Esophagus muscularis mucosa (tissue), 4 donors: ENCODE results near the gene AKT3. TPM values are rescaled to one million over a fixed set of nuclear protein-coding genes. Genes with fewer than 3 reads are reported as not detected.
"Not testable (repeated sequence)": the region's sequence is repeated elsewhere in the genome, so short reads cannot be mapped to it uniquely, and the experiment has no call there.

Source experiments
- DNase-seq: peaks from one replicate; pipeline ENCODE4 v3.0.0-alpha.2; 2017; ENCODE audit errors: extremely low spot score
- H3K27ac ChIP-seq, 4 donors: fragments of 200-600 bp; sonication (generic); replicated peaks in 1 of 4; 1 replicate in 3 of 4; 2 replicates in 1 of 4; pipeline ENCODE4 v1.5.1; 2016 to 2019; ENCODE audit warnings: mild to moderate bottlenecking in 1 of 4
- H3K27me3 ChIP-seq, 4 donors: fragments of 200-600 bp; sonication (generic); one replicate each; pipeline versions ENCODE4 v1.5.1 to v1.6.0; 2016 to 2019
- H3K36me3 ChIP-seq, 4 donors: fragments of 200-600 bp; sonication (generic); one replicate each; pipeline ENCODE4 v1.5.1; 2016 to 2019
- H3K4me1 ChIP-seq, 4 donors: fragments of 200-600 bp; sonication (generic); one replicate each; pipeline ENCODE4 v1.5.1; 2016 to 2019
- H3K4me3 ChIP-seq, 4 donors: fragments of 200-600 bp; sonication (generic); 1 replicate in 2 of 4; 2 replicates in 2 of 4; pipeline ENCODE4 v1.5.1; 2016 to 2019; ENCODE audit warnings: mild to moderate bottlenecking in 4 of 4, moderate library complexity in 1 of 4
- H3K9me3 ChIP-seq, 4 donors: fragments of 200-600 bp; sonication (generic); 1 replicate in 3 of 4; 2 replicates in 1 of 4; pipeline ENCODE4 v1.5.1; 2016 to 2019
- EP300 ChIP-seq: sonication (generic); formaldehyde crosslinking; IDR thresholded peaks from one replicate; pipeline ENCODE4 v1.6.1; 2017; ENCODE audit warnings: antibody characterized with exemption
- POLR2A ChIP-seq: fragments of 450-650 bp; IDR thresholded peaks from one replicate; pipeline ENCODE4 v1.6.1; 2017; ENCODE audit warnings: antibody characterized with exemption, moderate library complexity, mild to moderate bottlenecking, low read depth
- POLR2AphosphoS5 ChIP-seq, 2 donors: sonication (generic); formaldehyde crosslinking; IDR thresholded peaks; one replicate each; pipeline ENCODE4 v1.6.1; 2017; ENCODE audit warnings: antibody characterized with exemption in 2 of 2
- WGBS: methylation state at CpG from one replicate; pipeline ENCODE4 v1.1.5; 2018; 5-methylcytosine and 5-hydroxymethylcytosine counted together
- intact Hi-C: fragments of 100-400 bp; cut with DNase I; formaldehyde crosslinking; loops from one replicate; pipeline ENCODE4 v1.15.1; 2023
- total RNA-seq, 4 donors: library from RNA; depleted of rRNA; stranded (reverse); fragments of >200 nt; gene quantifications; one replicate each; pipeline versions ENCODE4 v1.1.0 to v1.2.1, GENCODE V29; 2016
- TF ChIP-seq, protein P1 (sequence below), 3 experiments: fragments of 200-600 bp in 2 of 3; fragments of 450-650 bp in 1 of 3; sonication (generic) in 2 of 3; IDR thresholded peaks; one replicate each; pipeline ENCODE4 v1.5.1; 2017 to 2019; ENCODE audit warnings: antibody characterized with exemption in 3 of 3, mild to moderate bottlenecking in 2 of 3, moderate library complexity in 1 of 3

The AKT3 gene
- total RNA-seq, 4 donors from 2014 or later = 63.9 to 104 (median 74.2) TPM

DNA sequence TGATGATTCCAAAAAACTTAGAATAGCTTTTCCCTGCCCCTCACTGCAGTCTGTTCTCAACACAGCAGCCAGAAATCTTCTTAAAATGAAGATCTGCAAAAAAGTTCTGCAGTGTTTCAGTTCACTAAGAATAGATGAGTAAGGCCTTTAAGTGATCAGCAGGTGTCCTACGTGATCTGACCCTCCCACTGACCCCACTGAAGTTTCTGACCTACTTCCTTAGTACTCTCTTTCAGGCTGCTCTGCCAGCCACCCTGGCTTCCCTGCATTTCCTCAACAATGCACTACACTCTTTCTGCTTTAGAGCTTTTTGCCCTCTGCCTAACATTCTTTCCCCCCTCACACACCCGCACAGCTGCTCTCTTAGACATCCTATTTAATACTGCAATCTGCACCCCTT lies 182.5 kb downstream of the AKT3 start:
- intact Hi-C loops = no loop called here
- H3K27me3 ChIP-seq = no peaks in the 10 kb centered on the region
- no peak overlapping the region for H3K4me3 ChIP-seq
- 84% methylated on average over 2 of the region's 2 CpGs for WGBS
- H3K9me3 ChIP-seq = no peaks in the 10 kb centered on the region
- H3K27ac ChIP-seq = no peak overlapping the region
- peaks cover 0 to 3% (median 0%) of the 10 kb centered on the region in 4 donors for H3K4me1 ChIP-seq
- H3K36me3 ChIP-seq = peaks cover 0 to 8% (median 0%) of the 10 kb centered on the region in 4 donors
- no peak for DNase-seq
- no peak for TF ChIP-seq POLR2A

DNA sequence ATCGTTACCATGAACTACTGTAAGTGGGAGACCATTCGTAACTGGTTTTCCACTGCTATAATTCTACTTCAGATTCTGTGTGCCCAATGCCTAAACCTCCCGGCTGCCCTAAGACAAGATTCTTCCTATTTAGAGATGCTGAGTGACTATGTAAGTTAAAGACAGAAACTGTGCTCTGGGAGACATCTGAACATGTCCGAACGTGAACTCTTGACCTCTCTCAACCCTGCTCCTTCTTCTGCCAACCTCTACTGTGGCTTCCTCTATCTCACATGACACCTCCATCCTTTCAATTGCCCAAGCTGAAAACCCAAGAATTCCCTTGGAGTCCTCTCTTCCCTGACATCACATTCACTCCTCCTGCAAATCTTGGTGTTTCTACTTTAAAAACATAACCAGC lies 182.9 kb downstream of the AKT3 start:
- no peak for DNase-seq
- H3K36me3 ChIP-seq = peaks cover 0 to 8% (median 0%) of the 10 kb centered on the region in 4 donors
- H3K9me3 ChIP-seq = no peaks in the 10 kb centered on the region
- no peak overlapping the region for H3K27ac ChIP-seq
- intact Hi-C loops = no loop called here
- WGBS = 92% methylated on average over 5 of the region's 5 CpGs
- TF ChIP-seq POLR2AphosphoS5 (IDR thresholded peaks at IDR 0.05) = no peak
- TF ChIP-seq POLR2A = no peak
- TF ChIP-seq, protein P1, sequence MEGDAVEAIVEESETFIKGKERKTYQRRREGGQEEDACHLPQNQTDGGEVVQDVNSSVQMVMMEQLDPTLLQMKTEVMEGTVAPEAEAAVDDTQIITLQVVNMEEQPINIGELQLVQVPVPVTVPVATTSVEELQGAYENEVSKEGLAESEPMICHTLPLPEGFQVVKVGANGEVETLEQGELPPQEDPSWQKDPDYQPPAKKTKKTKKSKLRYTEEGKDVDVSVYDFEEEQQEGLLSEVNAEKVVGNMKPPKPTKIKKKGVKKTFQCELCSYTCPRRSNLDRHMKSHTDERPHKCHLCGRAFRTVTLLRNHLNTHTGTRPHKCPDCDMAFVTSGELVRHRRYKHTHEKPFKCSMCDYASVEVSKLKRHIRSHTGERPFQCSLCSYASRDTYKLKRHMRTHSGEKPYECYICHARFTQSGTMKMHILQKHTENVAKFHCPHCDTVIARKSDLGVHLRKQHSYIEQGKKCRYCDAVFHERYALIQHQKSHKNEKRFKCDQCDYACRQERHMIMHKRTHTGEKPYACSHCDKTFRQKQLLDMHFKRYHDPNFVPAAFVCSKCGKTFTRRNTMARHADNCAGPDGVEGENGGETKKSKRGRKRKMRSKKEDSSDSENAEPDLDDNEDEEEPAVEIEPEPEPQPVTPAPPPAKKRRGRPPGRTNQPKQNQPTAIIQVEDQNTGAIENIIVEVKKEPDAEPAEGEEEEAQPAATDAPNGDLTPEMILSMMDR (IDR thresholded peaks at IDR 0.05) = no peak
- no peak for TF ChIP-seq EP300
- H3K4me1 ChIP-seq = no peaks in the 10 kb centered on the region
- no peaks in the 10 kb centered on the region for H3K27me3 ChIP-seq
- H3K4me3 ChIP-seq = no peak overlapping the region

DNA sequence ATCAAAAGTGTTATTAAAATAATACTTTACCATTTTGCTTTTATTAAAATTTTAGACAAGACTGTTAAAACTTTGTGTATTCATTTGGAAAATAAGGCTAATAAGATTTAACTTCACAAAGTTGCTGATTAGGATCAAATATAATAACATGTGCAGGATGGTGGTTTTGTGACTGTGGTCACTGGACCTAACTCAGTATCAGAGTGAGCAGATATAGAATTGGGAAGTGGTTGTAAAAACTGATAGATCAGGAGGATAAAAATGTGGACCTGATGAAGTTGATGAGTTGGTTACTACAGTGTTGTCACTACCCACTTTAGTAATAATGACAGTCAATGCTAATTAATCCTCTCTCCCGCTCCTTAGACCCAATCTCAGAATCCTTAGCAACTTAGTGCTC lies 186.4 kb downstream of the AKT3 start:
- DNase-seq = no peak
- no peaks in the 10 kb centered on the region for H3K9me3 ChIP-seq
- H3K27me3 ChIP-seq = no peaks in the 10 kb centered on the region
- no peak overlapping the region for H3K27ac ChIP-seq
- WGBS = 100% methylated on average over 1 of the region's 1 CpG
- intact Hi-C loops = no loop called here
- TF ChIP-seq, protein P1 (IDR thresholded peaks at IDR 0.05) = no peak
- TF ChIP-seq POLR2A (no peak), EP300 (no peak), POLR2AphosphoS5 (IDR thresholded peaks at IDR 0.05) (no peak)
- no peak overlapping the region for H3K4me3 ChIP-seq
- no peaks in the 10 kb centered on the region for H3K4me1 ChIP-seq
- peaks cover 0 to 16% (median 0%) of the 10 kb centered on the region in 4 donors for H3K36me3 ChIP-seq

DNA sequence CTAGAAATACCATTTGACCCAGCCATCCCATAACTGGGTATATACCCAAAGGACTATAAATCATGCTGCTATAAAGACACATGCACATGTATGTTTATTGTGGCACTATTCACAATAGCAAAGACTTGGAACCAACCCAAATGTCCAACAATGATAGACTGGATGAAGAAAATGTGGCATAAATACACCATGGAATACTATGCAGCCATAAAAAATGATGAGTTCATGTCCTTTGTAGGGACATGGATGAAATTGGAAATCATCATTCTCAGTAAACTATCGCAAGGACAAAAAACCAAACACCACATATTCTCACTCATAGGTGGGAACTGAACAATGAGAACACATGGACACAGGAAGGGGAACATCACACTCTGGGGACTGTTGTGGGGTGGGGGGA lies 187.9 kb downstream of the AKT3 start:
- H3K27me3 ChIP-seq, intact Hi-C loops, H3K9me3 ChIP-seq, DNase-seq, H3K4me3 ChIP-seq, H3K4me1 ChIP-seq, H3K27ac ChIP-seq: not testable (repeated sequence)
- 88% methylated on average over 1 of the region's 1 CpG for WGBS
- peaks cover 0 to 17% (median 0%) of the 10 kb centered on the region in 4 donors for H3K36me3 ChIP-seq

DNA sequence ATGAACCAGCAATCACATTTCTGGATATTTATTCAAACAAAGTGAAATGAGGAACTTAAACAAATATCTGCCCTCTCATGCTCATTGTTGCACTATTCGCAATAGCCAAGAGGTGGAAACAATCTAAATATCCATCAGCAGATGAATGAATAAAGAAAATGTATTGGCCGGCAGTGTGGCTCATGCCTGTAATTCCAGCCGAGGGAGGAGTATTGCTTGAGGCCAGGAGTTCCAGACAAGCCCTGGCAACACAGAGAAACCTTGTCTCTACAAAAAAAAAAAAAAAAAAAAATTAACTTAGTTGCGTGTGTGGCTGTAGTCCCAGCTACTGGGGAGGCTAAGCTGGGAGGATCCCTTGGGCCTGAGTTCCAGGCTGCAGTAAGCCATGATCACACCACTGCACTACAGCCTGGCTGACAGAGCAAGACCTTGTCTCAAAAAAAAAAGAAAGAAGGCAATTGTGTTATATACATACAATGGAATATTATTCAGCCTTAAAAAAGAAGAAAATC lies 191.4 kb downstream of the AKT3 start:
- H3K9me3 ChIP-seq = no peaks in the 10 kb centered on the region
- no peaks in the 10 kb centered on the region for H3K27me3 ChIP-seq
- H3K4me1 ChIP-seq = no peaks in the 10 kb centered on the region
- peaks cover 0 to 15% (median 0%) of the 10 kb centered on the region in 4 donors for H3K36me3 ChIP-seq
- H3K4me3 ChIP-seq = no peak overlapping the region
- intact Hi-C loops = no loop called here
- no peak overlapping the region for H3K27ac ChIP-seq
- no peak for DNase-seq
- WGBS = 85% methylated on average over 4 of the region's 4 CpGs
- TF ChIP-seq, protein P1 (IDR thresholded peaks at IDR 0.05) = no peak
- TF ChIP-seq POLR2AphosphoS5 (IDR thresholded peaks at IDR 0.05) (no peak), EP300 (no peak), POLR2A (no peak)

DNA sequence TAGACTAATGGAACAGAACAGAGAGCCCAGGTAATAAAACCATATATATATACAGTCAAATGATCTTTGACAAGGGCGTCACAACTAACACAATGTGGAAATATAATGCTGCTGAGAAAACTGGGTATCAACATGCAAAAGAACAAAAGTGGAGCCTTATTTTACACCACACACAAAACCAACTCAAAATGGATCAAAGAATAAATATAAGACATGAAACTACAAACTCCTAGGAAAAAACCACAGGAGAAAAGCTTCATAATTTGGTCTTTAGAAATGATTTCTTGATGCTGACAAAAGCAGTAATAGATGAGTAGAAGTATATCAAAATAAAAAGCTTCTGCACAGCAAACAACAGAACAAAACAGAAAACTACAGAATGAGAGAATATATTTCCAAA lies 192.2 kb downstream of the AKT3 start:
- TF ChIP-seq, protein P1 (IDR thresholded peaks at IDR 0.05) = no peak
- TF ChIP-seq POLR2A = no peak
- no peak for TF ChIP-seq EP300
- no peak for TF ChIP-seq POLR2AphosphoS5 (IDR thresholded peaks at IDR 0.05)
- Histone ChIP-seq H3K9me3 (no peaks in the 10 kb centered on the region), H3K27me3 (no peaks in the 10 kb centered on the region), H3K27ac (no peak overlapping the region), H3K36me3 (peaks cover 0 to 9% (median 0%) of the 10 kb centered on the region in 4 donors), H3K4me1 (no peaks in the 10 kb centered on the region), H3K4me3 (no peak overlapping the region)
- 100% methylated on average over 1 of the region's 1 CpG for WGBS
- DNase-seq = no peak
- intact Hi-C loops = no loop called here

DNA sequence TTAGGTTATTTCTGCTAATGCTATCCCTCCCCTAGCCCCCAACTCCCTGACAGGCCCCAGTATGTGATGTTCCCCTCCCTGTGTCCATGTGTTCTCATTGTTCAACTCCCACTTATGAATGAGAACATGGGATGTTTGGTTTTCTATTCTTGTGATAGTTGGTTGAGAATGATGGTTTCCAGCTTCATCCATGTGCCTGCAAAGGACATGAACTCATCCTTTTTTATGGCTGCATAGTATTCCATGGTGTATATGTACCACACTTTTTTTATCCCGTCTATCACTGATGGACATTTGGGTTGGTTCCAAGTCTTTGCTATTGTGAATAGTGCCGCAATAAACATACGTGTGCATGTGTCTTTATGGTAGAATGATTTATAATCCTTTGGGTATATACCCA lies 200.5 kb downstream of the AKT3 start:
- H3K4me1 ChIP-seq, H3K9me3 ChIP-seq, H3K27me3 ChIP-seq, H3K4me3 ChIP-seq, H3K27ac ChIP-seq, DNase-seq, intact Hi-C loops: not testable (repeated sequence)
- 93% methylated on average over 3 of the region's 3 CpGs for WGBS
- H3K36me3 ChIP-seq = peaks cover 0 to 26% (median 5%) of the 10 kb centered on the region in 4 donors
